Measurements from ENCODE around the gene XKR7. TPM values are rescaled to one million over a fixed set of nuclear protein-coding genes. Genes with fewer than 3 reads are reported as not detected.

Gene XKR7
- total RNA-seq, 4 donors from 2014 or later = not detected

DNA sequence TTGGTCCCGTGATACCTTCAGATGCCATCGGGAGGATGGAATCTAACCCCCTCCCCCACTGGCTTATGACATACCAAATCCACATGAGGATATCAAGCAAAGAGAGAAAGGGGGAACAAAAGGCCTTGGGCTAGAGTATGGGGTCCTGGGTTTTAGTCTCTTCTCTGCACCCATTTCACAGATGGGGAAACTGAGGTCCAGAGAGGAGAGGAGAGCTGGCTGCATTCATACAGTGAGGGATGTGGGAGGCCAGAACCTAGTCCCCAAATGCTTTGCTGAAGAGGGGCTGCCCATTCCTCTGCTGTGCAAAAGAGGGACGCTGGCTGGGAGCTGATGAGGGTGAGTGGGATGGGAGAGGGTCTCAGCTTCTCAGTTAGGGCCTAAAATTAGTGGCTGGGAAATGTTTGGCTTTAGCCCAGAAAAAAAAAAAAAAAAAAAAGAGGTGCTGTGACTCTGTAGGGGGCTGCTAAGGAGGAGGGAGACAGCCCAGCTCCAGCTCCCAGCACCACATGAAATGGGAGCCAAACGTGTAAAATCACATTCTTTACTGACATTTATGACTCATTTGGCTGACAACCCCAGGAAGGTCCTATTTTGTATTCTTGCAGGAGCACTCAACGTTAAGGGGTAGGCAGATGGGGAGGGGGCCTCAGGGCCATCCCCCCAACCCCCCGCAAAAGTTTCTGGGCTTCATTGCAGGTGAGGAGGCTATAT, 11.9 kb downstream of the XKR7 start:
- TF ChIP-seq POLR2AphosphoS5 (IDR thresholded peaks at IDR 0.05) (no peak), EP300 (IDR thresholded peaks at IDR 0.05) (no peak), POLR2A (IDR thresholded peaks at IDR 0.05; ENCODE audit: low read depth) (no peak)
- TF ChIP-seq, protein P1, sequence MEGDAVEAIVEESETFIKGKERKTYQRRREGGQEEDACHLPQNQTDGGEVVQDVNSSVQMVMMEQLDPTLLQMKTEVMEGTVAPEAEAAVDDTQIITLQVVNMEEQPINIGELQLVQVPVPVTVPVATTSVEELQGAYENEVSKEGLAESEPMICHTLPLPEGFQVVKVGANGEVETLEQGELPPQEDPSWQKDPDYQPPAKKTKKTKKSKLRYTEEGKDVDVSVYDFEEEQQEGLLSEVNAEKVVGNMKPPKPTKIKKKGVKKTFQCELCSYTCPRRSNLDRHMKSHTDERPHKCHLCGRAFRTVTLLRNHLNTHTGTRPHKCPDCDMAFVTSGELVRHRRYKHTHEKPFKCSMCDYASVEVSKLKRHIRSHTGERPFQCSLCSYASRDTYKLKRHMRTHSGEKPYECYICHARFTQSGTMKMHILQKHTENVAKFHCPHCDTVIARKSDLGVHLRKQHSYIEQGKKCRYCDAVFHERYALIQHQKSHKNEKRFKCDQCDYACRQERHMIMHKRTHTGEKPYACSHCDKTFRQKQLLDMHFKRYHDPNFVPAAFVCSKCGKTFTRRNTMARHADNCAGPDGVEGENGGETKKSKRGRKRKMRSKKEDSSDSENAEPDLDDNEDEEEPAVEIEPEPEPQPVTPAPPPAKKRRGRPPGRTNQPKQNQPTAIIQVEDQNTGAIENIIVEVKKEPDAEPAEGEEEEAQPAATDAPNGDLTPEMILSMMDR (IDR thresholded peaks at IDR 0.05) = no peak
- intact Hi-C loops (cut with DNase I) = no loop called here
- Histone ChIP-seq H3K36me3 (no peaks in the 10 kb centered on the region), H3K27ac (replicated peaks in 1 of 4) (no peak overlapping the region), H3K4me1 (no peaks in the 10 kb centered on the region), H3K27me3 (peaks cover 0 to 35% (median under 1%) of the 10 kb centered on the region in 4 donors), H3K9me3 (no peaks in the 10 kb centered on the region), H3K4me3 (no peak overlapping the region)
- no peak for DNase-seq (ENCODE audit: extremely low spot score)
- WGBS = 39% methylated on average over 4 of the region's 6 CpGs

DNA sequence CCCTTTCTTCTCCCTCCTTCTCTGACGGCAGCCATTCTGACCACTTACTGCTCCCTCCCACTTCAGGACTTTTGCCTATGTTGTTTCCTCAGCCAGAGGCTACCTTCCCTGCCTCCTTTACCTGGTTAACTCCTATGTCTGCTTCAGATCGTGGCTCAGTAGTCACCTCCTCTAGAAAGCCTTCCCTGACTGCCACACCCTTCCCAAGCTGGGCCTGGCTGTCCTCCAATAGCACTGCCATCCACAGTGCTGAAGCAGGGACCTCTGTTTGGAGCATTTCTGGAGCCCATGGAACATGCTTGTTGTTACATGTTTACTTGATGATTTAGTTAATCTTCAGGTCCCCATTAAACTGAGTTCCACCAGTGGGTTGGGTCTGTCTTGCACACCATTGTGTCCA, 13.8 kb downstream of the XKR7 start:
- no peak overlapping the region for H3K27ac ChIP-seq (replicated peaks in 1 of 4)
- 77% methylated on average over 2 of the region's 2 CpGs for WGBS
- no peak for DNase-seq (ENCODE audit: extremely low spot score)
- TF ChIP-seq EP300 (IDR thresholded peaks at IDR 0.05) (no peak), POLR2AphosphoS5 (IDR thresholded peaks at IDR 0.05) (no peak), POLR2A (IDR thresholded peaks at IDR 0.05; ENCODE audit: low read depth) (no peak)
- TF ChIP-seq, protein P1 (IDR thresholded peaks at IDR 0.05) = no peak
- no peak overlapping the region for H3K4me3 ChIP-seq
- intact Hi-C loops (cut with DNase I) = no loop called here
- no peaks in the 10 kb centered on the region for H3K9me3 ChIP-seq
- H3K36me3 ChIP-seq = no peaks in the 10 kb centered on the region
- H3K4me1 ChIP-seq = no peaks in the 10 kb centered on the region
- H3K27me3 ChIP-seq = peaks cover 0 to 22% (median 0%) of the 10 kb centered on the region in 4 donors

DNA sequence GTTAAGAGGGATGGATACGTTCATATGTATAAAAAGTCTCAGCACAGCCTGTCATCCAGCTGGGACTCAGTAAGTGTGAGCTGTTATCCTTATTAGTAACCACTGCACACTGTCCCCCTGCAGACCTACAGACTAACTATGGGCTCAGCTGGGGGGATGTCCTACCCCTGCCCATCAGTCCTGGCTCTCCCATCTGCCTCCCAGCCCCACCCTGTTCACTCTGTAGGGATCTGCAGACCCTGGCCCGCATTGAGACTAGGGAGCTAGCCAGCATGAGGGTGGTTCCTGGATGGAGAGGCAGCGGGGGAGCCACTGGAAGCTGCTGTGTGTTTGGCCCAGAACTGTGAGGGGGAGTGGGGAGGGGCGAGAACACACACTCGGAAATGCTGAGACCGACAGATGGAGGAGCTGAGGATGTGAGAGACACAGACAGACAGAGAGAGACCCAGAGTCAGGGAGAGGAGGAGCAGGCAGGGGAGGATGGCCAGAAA, 17.1 kb downstream of the XKR7 start:
- DNase-seq (ENCODE audit: extremely low spot score) = no peak
- WGBS = 28% methylated on average over 5 of the region's 6 CpGs
- no peaks in the 10 kb centered on the region for H3K4me1 ChIP-seq
- no peak overlapping the region for H3K4me3 ChIP-seq
- H3K9me3 ChIP-seq = no peaks in the 10 kb centered on the region
- peaks cover 0 to 8% (median 0%) of the 10 kb centered on the region in 4 donors for H3K27me3 ChIP-seq
- intact Hi-C loops (cut with DNase I) = no loop called here
- TF ChIP-seq, protein P1 (IDR thresholded peaks at IDR 0.05) = no peak
- no peak for TF ChIP-seq POLR2AphosphoS5 (IDR thresholded peaks at IDR 0.05)
- no peak for TF ChIP-seq POLR2A (IDR thresholded peaks at IDR 0.05; ENCODE audit: low read depth)
- TF ChIP-seq EP300 (IDR thresholded peaks at IDR 0.05) = no peak
- H3K27ac ChIP-seq (replicated peaks in 1 of 4) = no peak overlapping the region
- H3K36me3 ChIP-seq = no peaks in the 10 kb centered on the region

DNA sequence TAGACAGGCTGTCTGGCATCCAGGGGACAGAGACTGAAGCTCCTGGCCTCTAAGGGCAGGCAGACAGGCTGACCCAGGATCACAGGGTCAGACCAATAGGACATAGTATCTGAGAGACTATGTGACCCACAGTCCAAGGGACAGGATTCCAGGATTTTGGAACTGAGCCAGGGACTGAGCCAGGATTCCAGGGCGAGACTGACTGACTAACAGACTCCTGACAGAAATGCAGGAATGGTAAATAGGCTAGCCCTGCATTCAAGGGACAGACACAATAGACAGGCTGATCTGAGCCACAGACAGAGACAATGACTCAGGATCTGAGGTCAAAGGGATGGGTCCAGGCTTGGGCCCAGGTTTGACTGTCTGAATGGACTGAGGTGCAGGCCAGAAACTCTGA, 19.8 kb downstream of the XKR7 start:
- 78% methylated on average over 1 of the region's 1 CpG for WGBS
- no peak overlapping the region for H3K4me3 ChIP-seq
- TF ChIP-seq, protein P1 (IDR thresholded peaks at IDR 0.05) = no peak
- no peak for TF ChIP-seq POLR2A (IDR thresholded peaks at IDR 0.05; ENCODE audit: low read depth)
- TF ChIP-seq POLR2AphosphoS5 (IDR thresholded peaks at IDR 0.05) = no peak
- no peak for TF ChIP-seq EP300 (IDR thresholded peaks at IDR 0.05)
- no peak for DNase-seq (ENCODE audit: extremely low spot score)
- no peaks in the 10 kb centered on the region for H3K36me3 ChIP-seq
- H3K27me3 ChIP-seq = no peaks in the 10 kb centered on the region
- intact Hi-C loops (cut with DNase I) = no loop called here
- H3K9me3 ChIP-seq = no peaks in the 10 kb centered on the region
- H3K4me1 ChIP-seq = no peaks in the 10 kb centered on the region
- H3K27ac ChIP-seq (replicated peaks in 1 of 4) = no peak overlapping the region

Data from esophagus muscularis mucosa (tissue), 4 donors.